H54 (cell line): Measurements from ENCODE around the gene RADIL.

ENCODE experiments used
- DNase-seq: peaks from one replicate; pipeline ENCODE4 v3.0.0; 2011; ENCODE audit warnings: low spot score, mixed read lengths; ENCODE audit not compliant: insufficient read length
- FAIRE-seq: peaks from 3 replicates; lab custom pipeline; 2011; peaks lifted over from hg19 to GRCh38; lab: Jason Lieb, UNC
- POLR2A ChIP-seq: IDR thresholded peaks from 2 replicates; pipeline ENCODE4 v1.6.1; 2011; ENCODE audit warnings: low read depth, mild to moderate bottlenecking, low read length

RADIL gene

DNA sequence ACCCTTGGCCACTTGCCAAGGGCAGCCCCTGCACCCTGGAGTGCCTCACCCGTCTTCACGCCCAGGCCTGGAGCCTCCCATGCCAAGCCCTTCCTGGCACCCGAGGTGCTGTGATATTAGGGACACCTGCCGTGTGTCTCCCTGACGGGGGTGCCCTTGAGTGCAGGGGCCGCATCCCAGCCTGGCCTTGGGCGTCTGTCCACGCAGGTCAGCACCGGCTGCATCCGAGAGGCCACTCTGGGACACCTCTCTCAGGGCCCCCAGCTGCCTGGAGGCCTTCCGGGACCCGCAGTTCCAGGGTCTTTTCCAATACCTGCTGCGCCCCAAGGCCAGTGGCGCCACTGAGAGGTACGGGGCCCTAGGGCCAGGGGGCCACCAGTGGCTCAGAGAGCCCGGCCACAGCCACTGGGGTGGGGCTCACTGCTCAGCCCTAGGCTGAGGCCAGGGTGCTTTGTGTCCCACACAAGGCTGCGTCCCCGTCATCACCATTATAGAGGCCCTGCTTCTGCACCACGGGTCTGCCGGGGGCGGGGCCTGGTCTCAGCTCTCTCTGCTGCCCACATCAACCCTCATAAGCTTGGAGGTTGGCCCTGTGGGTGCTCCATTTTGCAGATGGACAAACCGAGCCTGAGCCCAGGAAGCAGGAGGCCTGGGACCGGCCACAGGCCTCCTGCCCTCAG lies 95.4 kb downstream of the RADIL start:
- no peak for FAIRE-seq
- TF ChIP-seq POLR2A, result no peak

DNA sequence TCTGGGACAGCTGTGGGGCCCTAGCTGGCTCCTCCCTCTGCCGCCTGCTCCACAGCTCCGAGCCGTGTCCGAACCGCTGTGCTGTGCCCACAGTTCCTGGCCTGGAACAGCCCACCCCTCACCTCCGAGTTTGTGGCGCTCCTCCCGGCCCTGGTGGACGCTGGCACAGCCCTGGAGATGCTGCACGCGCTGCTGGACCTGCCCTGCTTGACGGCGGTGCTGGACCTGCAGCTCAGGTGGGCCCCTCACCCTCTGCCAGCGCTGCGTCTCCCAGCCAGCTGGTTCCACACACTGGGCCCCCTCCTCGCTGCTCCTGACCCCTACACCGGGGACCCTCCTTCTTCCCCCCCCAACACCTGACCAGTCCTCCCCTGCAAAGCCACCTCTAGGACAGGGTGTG lies 96.0 kb downstream of the RADIL start:
- TF ChIP-seq POLR2A, result no peak
- DNase-seq (no peak), FAIRE-seq (no peak)

More for the DNA sequence above, 95.4 kb downstream of the RADIL start:
- DNase-seq, result no peak

DNA sequence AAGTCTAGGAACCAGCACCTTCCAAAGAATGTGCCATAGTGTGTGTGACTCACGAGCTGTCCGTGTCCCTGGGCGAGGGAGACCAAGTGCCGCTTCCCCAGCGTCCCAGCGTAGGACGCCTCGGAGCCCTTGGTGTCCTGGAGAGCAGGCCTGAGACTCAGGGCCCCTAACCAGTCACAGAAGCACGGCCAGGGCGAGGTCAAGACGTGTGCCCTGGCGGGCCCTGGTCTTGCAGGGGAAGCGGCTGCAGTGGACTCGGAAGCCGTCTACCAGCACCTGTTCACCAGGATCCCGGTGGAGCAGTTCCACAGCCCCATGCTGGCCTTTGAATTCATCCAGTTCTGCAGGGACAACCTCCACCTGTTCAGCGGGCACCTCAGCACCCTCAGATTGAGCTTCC lies 97.5 kb downstream of the RADIL start:
- FAIRE-seq, result no peak
- no peak for TF ChIP-seq POLR2A

DNA sequence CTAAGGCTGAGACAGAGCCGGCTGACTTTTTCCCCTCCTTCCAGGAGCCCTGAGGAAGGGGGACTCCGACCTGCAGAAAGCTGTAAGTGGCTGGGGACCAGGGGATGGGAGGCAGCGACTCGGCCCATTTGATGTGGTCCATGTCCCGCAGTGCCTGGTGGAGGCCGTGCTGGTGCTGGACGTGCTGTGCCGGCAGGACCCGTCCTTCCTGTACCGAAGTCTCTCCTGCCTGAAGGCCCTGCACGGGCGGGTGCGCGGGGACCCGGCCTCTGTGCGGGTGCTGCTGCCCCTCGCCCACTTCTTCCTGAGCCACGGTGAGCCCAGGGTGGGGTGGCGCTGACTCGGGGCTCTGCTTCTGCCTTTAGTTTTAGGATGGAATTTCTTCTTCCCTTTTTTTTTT lies 98.1 kb downstream of the RADIL start:
- DNase-seq (no peak), FAIRE-seq (no peak)
- no peak for TF ChIP-seq POLR2A

More for the DNA sequence above, 97.5 kb downstream of the RADIL start:
- no peak for DNase-seq

DNA sequence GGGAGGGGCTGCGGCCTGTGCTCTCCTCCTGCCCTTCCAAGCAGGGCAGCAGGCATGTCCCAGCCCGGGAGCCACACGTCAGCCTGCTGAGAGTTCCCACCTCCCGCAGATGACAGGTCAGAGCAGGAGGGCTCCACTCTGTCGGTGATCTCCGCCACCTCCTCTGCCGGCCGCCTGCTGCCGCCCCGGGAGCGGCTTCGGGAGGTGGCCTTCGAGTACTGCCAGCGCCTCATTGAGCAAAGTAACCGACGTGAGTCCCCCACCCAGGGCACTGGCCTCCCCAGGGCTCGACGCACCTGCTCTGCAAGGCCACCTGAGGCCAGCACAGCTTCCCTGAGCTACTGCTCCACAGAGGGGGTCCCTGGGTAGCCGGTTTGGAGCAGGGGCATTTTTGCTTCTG lies 98.7 kb downstream of the RADIL start:
- FAIRE-seq, result no peak
- no peak for DNase-seq
- TF ChIP-seq POLR2A, result no peak

DNA sequence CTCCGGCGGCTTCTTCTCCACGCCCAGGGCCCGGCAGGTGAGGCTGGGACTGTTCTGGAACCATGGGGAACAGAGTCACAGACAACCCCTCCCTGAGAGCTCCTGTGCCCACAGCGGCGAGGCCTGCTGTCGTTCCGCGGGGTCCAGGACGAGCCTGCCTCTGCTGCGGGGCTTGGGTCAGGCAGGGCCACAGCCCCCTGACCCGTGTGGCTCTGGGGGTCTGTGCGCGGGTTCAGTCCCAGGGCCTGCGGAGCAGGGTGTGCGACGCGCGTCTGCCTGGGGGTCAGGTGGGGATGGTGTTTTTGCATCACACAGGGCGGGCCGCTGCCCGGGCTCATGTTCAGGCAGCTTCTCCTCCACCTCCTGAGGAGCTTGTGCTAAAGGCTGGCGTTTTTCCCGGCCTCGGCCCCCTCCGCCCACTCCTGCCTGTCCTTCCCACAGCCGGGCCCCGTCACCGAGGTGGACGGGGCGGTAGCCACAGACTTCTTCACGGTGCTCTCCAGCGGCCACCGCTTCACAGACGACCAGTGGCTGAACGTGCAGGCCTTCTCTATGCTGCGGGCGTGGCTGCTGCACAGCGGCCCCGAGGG lies 99.7 kb downstream of the RADIL start:
- no peak for FAIRE-seq
- DNase-seq, result no peak
- no peak for TF ChIP-seq POLR2A

DNA sequence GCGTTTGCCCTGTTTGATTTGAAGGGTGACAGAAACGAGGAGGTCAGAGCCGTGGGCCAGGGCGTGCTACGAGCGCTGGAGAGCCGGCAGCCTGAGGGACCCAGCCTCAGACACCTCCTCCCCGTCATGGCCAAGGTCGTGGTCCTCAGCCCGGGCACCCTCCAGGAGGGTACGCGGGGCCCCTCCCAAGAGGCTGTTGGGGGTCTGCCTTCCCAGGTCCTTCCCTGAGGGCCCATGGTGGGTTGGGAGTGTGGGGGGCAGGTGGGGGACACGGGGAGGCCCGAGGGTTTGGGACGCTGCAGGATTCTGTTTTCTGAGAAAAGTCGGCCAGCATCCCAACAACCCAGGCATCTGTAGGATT lies 100.2 kb downstream of the RADIL start:
- DNase-seq (no peak), FAIRE-seq (no peak)
- no peak for TF ChIP-seq POLR2A

DNA sequence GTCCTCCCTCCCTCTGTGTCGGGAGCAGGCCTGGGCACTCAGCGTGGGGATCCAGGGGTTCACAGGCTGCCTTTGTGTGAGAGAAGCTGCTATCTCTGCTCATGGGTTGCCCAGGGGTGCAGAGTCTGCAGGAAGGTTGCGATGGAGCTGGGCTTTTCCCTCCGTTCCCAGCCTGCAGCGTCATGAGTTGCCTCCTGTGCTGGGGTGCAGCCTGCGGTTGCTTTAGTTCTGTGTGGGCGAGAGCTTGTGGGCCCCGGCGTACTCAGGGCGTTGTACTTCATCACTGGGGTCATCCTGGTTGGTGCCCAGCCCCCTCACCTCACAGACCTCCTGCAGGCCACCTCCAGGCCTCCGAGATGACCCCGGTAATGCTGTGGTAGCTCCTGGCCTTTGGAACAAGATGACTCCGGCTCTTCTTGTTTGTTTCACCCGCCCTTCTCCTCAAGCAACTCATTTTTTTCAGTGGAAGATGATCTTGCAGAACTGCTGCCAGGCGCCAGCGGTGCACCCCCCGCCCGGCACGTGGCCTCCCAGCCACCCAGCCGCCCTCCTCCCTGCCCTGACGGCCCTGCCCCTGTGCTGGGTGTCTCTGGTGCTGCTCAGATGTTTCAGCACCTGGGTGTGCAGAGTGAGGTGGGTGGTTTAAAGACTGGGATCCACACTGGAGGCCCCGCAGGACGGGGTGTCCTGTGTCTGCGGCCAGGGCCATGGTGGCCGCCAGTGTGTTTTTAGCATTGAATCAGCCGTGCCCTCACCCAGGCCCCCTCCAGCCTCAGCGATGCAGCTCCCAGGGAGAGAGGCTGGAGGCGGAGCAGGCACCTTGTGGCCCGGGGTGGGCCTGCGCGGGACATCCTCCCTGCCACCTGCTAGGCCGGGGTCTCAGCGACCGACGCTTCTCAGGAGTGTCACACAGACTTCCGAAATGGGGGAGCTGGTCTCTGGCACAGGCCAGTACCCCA lies 100.9 kb downstream of the RADIL start:
- TF ChIP-seq POLR2A, result no peak
- DNase-seq, result no peak
- no peak for FAIRE-seq

DNA sequence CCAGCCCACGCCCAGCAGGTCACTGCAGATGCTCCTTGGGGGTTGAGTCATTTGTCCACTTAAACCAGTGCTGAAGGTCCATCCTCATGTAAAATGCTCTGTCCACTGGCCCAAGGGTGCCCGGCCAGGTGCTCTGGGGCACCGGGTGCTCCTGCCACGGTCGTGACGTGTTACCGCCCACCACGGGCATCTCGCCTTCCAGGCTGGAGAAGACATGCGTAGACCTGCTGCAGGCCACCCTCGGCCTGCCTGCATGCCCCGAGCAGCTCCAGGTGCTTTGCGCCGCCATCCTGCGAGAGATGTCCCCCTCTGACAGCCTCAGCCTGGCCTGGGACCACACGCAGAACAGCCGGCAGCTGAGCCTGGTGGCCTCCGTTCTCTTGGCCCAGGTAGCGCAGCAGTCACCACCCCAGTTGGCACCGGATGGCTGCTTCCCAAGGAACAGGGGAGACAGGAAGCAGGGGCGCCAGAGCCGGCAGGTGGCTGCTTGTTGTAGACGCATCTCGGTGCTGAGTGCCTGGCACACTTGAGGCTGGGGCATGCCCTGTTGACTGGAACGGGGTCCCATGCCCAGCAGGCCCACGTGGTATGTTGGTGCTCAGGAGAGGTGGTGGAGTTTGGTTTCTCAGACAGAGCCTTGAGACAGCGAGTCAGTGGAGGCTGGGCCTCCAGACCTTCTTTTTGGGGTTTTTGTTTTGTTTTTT lies 102.0 kb downstream of the RADIL start:
- no peak for DNase-seq
- no peak for FAIRE-seq
- no peak for TF ChIP-seq POLR2A

DNA sequence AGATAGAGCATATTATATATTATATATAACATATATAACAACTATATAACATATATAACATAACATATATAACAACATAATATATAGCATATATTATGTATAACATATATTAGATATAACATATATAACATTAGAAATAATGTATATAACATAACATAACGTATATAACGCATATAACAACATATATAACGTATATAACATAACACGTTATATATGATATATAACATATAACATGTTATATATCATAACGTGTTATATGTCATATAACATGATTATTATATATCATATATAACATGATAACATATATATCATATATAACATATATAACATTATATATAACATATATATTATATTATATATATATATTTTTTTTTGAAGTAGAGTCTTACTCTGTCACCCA lies 104.4 kb downstream of the RADIL start:
- TF ChIP-seq POLR2A, result no peak
- no peak for FAIRE-seq
- no peak for DNase-seq

DNA sequence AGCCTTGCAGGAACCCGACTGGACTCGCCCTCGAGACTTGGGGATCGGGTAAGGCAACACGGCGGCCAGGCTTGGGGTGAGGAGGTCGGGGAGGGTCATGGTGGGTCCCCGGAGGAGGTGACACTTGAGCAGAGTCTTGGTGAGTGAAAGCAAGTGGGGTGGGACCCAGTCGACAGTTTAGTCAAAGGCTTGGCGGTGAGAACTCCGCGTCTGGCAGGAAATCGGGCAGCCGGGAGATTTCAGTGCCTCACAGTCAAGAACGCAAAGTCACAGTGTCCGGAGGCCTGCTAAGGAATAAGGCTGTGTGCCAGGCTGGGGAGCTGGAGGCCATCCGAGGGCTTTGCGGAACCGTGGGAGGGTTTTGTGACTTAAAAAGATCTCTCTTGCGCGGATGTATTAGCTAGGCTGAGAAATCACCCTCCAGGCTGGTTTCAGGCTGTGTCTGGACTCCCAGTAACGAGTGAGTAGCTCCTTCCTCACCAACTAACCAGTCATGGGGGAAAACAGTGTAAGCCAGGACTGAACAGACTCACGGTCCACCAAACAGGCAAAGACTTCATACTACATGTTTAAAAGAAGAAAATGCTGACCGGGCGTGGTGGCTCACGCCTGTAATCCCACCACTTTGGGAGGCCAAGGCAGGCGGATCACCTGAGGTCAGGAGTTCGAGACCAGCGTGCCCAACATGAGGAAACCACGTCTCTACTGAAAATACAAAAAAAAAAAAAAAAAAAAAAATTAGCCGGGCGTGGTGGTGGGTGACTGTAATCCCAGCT lies 107.5 kb downstream of the RADIL start:
- DNase-seq, result peak; percentile 59
- no peak for TF ChIP-seq POLR2A
- no peak for FAIRE-seq

DNA sequence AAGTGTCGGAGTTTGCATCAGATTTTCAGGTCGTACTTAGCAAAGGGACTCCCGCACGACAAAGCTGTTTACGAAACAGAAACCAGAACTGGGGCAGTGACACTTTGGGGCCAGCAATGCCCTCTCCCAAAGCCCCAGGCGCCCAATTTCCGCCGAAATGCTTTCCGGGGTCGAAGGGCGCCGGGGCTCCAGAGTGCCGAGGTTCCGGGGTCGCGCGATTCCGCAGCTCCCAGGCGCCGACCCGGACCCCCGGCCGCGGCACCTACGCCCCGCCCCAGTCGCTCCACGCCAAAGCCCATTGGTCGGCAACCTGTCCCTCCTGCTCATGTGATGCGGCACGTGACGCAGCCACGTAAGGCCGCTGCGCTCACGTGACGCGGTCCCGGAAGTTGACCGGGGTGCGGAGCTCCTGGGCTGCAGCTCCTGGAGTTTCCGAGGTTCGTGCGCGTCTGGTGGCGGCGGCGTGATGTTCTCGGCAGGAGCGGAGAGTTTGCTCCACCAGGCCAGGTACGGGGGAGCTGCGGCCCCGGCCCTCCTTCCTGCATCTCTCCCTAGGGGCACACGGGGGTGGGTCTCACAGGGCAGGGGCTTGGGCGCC lies 108.2 kb downstream of the RADIL start, which contains the start of gene AP5Z1:
Gene AP5Z1 (plus strand): TSS at position 374 of the 598 bp plus-strand sequence. CDS start 93 bp downstream, at position 467.
- peak; percentile 52 for FAIRE-seq
- DNase-seq, result peak; percentile 100
- peak; percentile 89 for TF ChIP-seq POLR2A
